Measurements from ENCODE around the gene GALNT10.

GRCh38 chr5:154141745-154142221, 48.8 kb upstream of the GALNT10 start:
- TF ChIP-seq POLR2AphosphoS5 (IDR thresholded peaks at IDR 0.05; ENCODE audit: borderline replicate concordance, low read depth, low read length), result no peak
- TF ChIP-seq EZH2 (IDR thresholded peaks at IDR 0.05), result no peak

All from SK-N-MC (cell line).